Activated T-helper 2 cell treated with anti-CD3 and anti-CD28 coated beads, Interferon-gamma antibody, Interleukin-2, Interleukin-4, amounts not matched to agents 10 μg/mL and 5 μg/mL and 100 μg/mL, durations not matched to agents 14 hours and 24 hours and 36 hours (primary cell): ENCODE measurements around the gene CIAO3. TPM values are rescaled to one million over a fixed set of nuclear protein-coding genes. Genes with fewer than 3 reads are reported as not detected.

Experiments
- total RNA-seq: library from RNA; stranded (reverse); gene quantifications from 2 replicates; pipeline ENCODE4 v1.2.3, GENCODE V29; 2022

The CIAO3 gene
- total RNA-seq, 1 donor from 2014 or later, result 43.4 TPM

Other genes starting within 250 kb of the CIAO3 start
- 101 and 103 TPM in 2 replicates for gene CAPN15, start 213.3 kb downstream of the CIAO3 start, total RNA-seq
- not detected in 2 replicates for gene PRR35, start 180.6 kb downstream of the CIAO3 start, total RNA-seq
- 1.1 and 1.3 TPM in 2 replicates for gene NHLRC4, start 174.0 kb downstream of the CIAO3 start, total RNA-seq
- gene PIGQ, start 171.0 kb downstream of the CIAO3 start, total RNA-seq, result 43.4 and 44.9 TPM in 2 replicates
- gene RAB40C, start 150.9 kb downstream of the CIAO3 start, total RNA-seq, result 13.4 and 16.2 TPM in 2 replicates
- 0.32 and 0.57 TPM in 2 replicates for gene WFIKKN1, start 110.0 kb downstream of the CIAO3 start, total RNA-seq
- 128 and 131 TPM in 2 replicates for gene METTL26, start 104.7 kb downstream of the CIAO3 start, total RNA-seq
- 62.6 and 63.1 TPM in 2 replicates for gene MCRIP2, start 99.2 kb downstream of the CIAO3 start, total RNA-seq
- 73.7 and 77.2 TPM in 2 replicates for gene WDR90, start 91.6 kb downstream of the CIAO3 start, total RNA-seq
- 156 and 158 TPM in 2 replicates for gene RHOT2, start 72.9 kb downstream of the CIAO3 start, total RNA-seq
- gene RHBDL1, start 65.3 kb downstream of the CIAO3 start, total RNA-seq, result 1.3 and 1.4 TPM in 2 replicates
- gene STUB1, start 60.6 kb downstream of the CIAO3 start, total RNA-seq, result 84.1 and 91.2 TPM in 2 replicates
- gene JMJD8, start 56.7 kb downstream of the CIAO3 start, total RNA-seq, result 48.8 and 52.9 TPM in 2 replicates
- 19.0 and 20.9 TPM in 2 replicates for gene WDR24, start 50.6 kb downstream of the CIAO3 start, total RNA-seq
- gene FBXL16, start 35.2 kb downstream of the CIAO3 start, total RNA-seq, result 5.8 and 6.4 TPM in 2 replicates
- 30.0 and 31.7 TPM in 2 replicates for gene METRN, start 25.9 kb downstream of the CIAO3 start, total RNA-seq
- gene ANTKMT, start 19.9 kb downstream of the CIAO3 start, total RNA-seq, result 52.8 and 54.4 TPM in 2 replicates
- 7.3 and 8.3 TPM in 2 replicates for gene CCDC78, start 14.6 kb downstream of the CIAO3 start, total RNA-seq
- gene HAGHL, start 13.9 kb downstream of the CIAO3 start, total RNA-seq, result 18.5 and 21.4 TPM in 2 replicates
- gene MSLN, start 19.7 kb upstream of the CIAO3 start, total RNA-seq, result not detected in 2 replicates
- gene RPUSD1, start 47.4 kb upstream of the CIAO3 start, total RNA-seq, result 35.1 and 35.3 TPM in 2 replicates
- gene CHTF18, start 47.6 kb upstream of the CIAO3 start, total RNA-seq, result 108 and 119 TPM in 2 replicates
- gene GNG13, start 59.7 kb upstream of the CIAO3 start, total RNA-seq, result not detected in 2 replicates
- 14.0 and 14.3 TPM in 2 replicates for gene LMF1, start 230.0 kb upstream of the CIAO3 start, total RNA-seq
- 0.78 and 1.2 TPM in 2 replicates for gene SOX8, start 240.8 kb upstream of the CIAO3 start, total RNA-seq